A673 (cell line): ENCODE measurements around the gene LRRC3B. TPM values are rescaled to one million over a fixed set of nuclear protein-coding genes. Genes with fewer than 3 reads are reported as not detected.

Source experiments
- BruUV-seq: library from RNA; stranded (reverse); fragments of 400-500 nt; replicated peaks from 2 replicates; lab custom pipeline; 2021; lab: Mats Ljungman, UMichigan
- CTCF ChIA-PET: fragments of 300-600 bp; sonication (Branson Sonifier 250); formaldehyde crosslinking; loops from one replicate; lab custom pipeline; 2022; ENCODE audit warnings: antibody characterized with exemption; lab: Charles Lee
- POLR2A ChIA-PET: fragments of 300-600 bp; sonication (Branson Sonifier 250); formaldehyde crosslinking; loops from one replicate; lab custom pipeline; 2022; ENCODE audit warnings: antibody characterized with exemption; ENCODE audit not compliant: low non-redundant PET; lab: Charles Lee
- DNase-seq: peaks from one replicate; pipeline ENCODE4 v3.0.0-alpha.2; 2015; ENCODE audit warnings: low spot score
- H3K27ac ChIP-seq: fragments of 200-600 bp; sonication (generic); 2 replicates; pipeline ENCODE4 v1.5.1; 2016; ENCODE audit warnings: mixed run types, low read depth, mild to moderate bottlenecking, mixed read lengths, antibody characterized with exemption, low read length; ENCODE audit not compliant: poor library complexity, severe bottlenecking
- H3K27me3 ChIP-seq: fragments of 200-600 bp; sonication (generic); replicated peaks from 2 replicates; pipeline ENCODE4 v1.6.1; 2017; ENCODE audit warnings: mixed run types, low read depth, mild to moderate bottlenecking, mixed read lengths, antibody characterized with exemption, low read length; ENCODE audit not compliant: insufficient read depth, poor library complexity
- H3K36me3 ChIP-seq: fragments of 200-600 bp; sonication (generic); 2 replicates; pipeline ENCODE4 v1.6.1; 2016; ENCODE audit warnings: mixed run types, mild to moderate bottlenecking, mixed read lengths, antibody characterized with exemption, low read length; ENCODE audit not compliant: insufficient read depth, poor library complexity, severe bottlenecking
- H3K4me1 ChIP-seq: fragments of 200-600 bp; sonication (generic); 2 replicates; pipeline ENCODE4 v1.6.1; 2017; ENCODE audit warnings: mixed run types, mild to moderate bottlenecking, mixed read lengths, antibody characterized with exemption, low read length; ENCODE audit not compliant: insufficient read depth, poor library complexity, severe bottlenecking
- H3K4me3 ChIP-seq: fragments of 200-600 bp; sonication (generic); 2 replicates; pipeline ENCODE4 v1.5.1; 2016; ENCODE audit warnings: low read depth, mixed run types, mild to moderate bottlenecking, mixed read lengths, low read length; ENCODE audit not compliant: poor library complexity, severe bottlenecking
- H3K9me3 ChIP-seq: fragments of 200-600 bp; sonication (generic); 2 replicates; pipeline ENCODE4 v1.6.1; 2016; ENCODE audit warnings: mixed run types, low read depth, mild to moderate bottlenecking, mixed read lengths, antibody characterized with exemption, low read length; ENCODE audit not compliant: poor library complexity, severe bottlenecking
- EZH2 ChIP-seq: fragments of 200-600 bp; sonication (generic); IDR thresholded peaks from 2 replicates; pipeline ENCODE4 v1.6.1; 2017; ENCODE audit warnings: borderline replicate concordance, low read depth, mild to moderate bottlenecking, mixed read lengths, antibody characterized with exemption, low read length; ENCODE audit not compliant: poor library complexity, severe bottlenecking
- intact Hi-C: fragments of 100-400 bp; cut with micrococcal nuclease; formaldehyde crosslinking; loops from one replicate; pipeline ENCODE4 v1.10.0; 2022; ENCODE audit not compliant: unreplicated experiment
- total RNA-seq: library from RNA; stranded (reverse); gene quantifications from 2 replicates; pipeline ENCODE4 v1.2.3, GENCODE V29; 2021
- TF ChIP-seq, protein P1 (sequence below): fragments of 300-800, 200-600 bp; sonication (generic); conservative IDR thresholded peaks from 2 replicates; pipeline ENCODE4 v1.5.1; 2017; ENCODE audit warnings: low read depth, mild to moderate bottlenecking, antibody characterized with exemption, low read length, moderate library complexity, mixed read lengths

LRRC3B gene
- total RNA-seq, 1 experiment from 2014 or later = not detected

DNA sequence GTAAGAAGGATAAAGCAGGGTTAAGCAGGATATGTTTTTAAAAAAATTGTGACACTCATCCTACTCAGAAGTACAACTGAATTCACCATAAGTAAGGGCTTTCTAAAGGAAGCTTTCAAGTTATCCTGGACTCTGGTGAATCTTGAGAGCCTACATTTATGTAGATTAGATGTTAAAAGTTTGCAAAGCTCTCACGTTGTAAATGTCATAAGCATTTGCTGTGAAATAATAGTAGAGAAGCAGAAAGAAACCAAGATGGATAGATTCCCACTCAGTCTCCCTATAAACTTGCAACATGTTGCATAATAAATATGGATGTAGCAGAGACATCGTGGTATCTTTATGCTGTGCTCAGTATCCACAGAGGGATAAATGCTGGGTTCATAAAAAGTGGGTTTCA, 77.0 kb downstream of the LRRC3B start:
- Histone ChIP-seq H3K27ac (no peak overlapping the region), H3K9me3 (no peaks in the 10 kb centered on the region), H3K4me1 (no peaks in the 10 kb centered on the region), H3K27me3 (no peaks in the 10 kb centered on the region), H3K36me3 (no peaks in the 10 kb centered on the region), H3K4me3 (no peak overlapping the region)
- BruUV-seq = no TSS peak
- DNase-seq = no peak
- ChIA-PET POLR2A (no interaction called here), CTCF (no interaction called here)
- intact Hi-C loops = no loop called here
- no peak for TF ChIP-seq EZH2
- TF ChIP-seq, protein P1, sequence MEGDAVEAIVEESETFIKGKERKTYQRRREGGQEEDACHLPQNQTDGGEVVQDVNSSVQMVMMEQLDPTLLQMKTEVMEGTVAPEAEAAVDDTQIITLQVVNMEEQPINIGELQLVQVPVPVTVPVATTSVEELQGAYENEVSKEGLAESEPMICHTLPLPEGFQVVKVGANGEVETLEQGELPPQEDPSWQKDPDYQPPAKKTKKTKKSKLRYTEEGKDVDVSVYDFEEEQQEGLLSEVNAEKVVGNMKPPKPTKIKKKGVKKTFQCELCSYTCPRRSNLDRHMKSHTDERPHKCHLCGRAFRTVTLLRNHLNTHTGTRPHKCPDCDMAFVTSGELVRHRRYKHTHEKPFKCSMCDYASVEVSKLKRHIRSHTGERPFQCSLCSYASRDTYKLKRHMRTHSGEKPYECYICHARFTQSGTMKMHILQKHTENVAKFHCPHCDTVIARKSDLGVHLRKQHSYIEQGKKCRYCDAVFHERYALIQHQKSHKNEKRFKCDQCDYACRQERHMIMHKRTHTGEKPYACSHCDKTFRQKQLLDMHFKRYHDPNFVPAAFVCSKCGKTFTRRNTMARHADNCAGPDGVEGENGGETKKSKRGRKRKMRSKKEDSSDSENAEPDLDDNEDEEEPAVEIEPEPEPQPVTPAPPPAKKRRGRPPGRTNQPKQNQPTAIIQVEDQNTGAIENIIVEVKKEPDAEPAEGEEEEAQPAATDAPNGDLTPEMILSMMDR = no peak

DNA sequence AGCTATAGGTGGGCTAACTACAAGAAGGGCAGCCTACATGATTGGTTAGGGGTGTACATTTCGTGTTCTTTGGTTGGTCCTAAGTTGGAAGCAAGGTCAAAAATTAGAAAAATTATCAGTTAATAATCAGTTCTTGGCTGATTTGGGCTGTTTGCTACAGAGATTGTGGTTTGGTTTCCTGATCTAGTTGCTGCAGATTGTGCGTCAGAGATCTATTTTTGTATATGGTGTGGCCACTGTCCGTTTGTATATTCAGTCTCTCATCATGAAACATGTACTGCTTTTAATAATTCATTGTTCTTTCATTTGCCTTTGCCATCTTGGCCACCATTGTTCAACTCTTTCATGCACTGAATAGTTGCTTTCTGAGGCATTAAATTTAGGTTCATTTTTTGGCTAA, 80.9 kb downstream of the LRRC3B start:
- DNase-seq = no peak
- no peaks in the 10 kb centered on the region for H3K27me3 ChIP-seq
- ChIA-PET POLR2A (interaction anchor here (0.7 kb wide), 1 partner anchor 129 kb away, joined by 3 read pairs; no protein-coding TSS in a partner anchor), CTCF (no interaction called here)
- no peak overlapping the region for H3K27ac ChIP-seq
- no TSS peak for BruUV-seq
- H3K9me3 ChIP-seq = no peaks in the 10 kb centered on the region
- H3K4me3 ChIP-seq = no peak overlapping the region
- intact Hi-C loops = no loop called here
- no peaks in the 10 kb centered on the region for H3K4me1 ChIP-seq
- TF ChIP-seq, protein P1 = no peak
- no peak for TF ChIP-seq EZH2
- H3K36me3 ChIP-seq = no peaks in the 10 kb centered on the region

DNA sequence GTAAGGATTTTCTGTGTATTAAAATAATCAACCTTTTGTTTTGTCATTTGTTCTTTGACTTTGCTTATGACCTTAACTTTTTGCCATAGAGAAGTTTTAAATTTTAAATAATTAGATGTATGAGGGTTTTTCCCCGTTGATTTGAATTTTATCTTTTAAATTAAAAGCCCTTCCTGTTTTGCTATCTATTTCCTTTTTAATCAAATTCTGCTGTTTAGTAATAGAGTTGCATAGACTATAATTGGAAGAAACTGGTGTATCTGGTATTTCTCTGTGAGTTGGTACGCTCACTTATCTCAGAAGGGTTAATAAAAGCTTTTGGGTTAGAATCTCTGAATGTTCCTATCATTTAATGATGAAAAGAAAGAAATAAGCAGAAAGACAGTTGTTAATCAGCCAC, 82.2 kb downstream of the LRRC3B start:
- no peak for DNase-seq
- H3K36me3 ChIP-seq = no peaks in the 10 kb centered on the region
- ChIA-PET POLR2A (no interaction called here), CTCF (no interaction called here)
- no peak overlapping the region for H3K27ac ChIP-seq
- TF ChIP-seq, protein P1 = no peak
- TF ChIP-seq EZH2 = no peak
- no peak overlapping the region for H3K4me3 ChIP-seq
- H3K4me1 ChIP-seq = no peaks in the 10 kb centered on the region
- H3K9me3 ChIP-seq = no peaks in the 10 kb centered on the region
- no TSS peak for BruUV-seq
- no peaks in the 10 kb centered on the region for H3K27me3 ChIP-seq
- intact Hi-C loops = no loop called here
